ENCODE measurements around the gene PODNL1. TPM values are rescaled to one million over a fixed set of nuclear protein-coding genes. Genes with fewer than 3 reads are reported as not detected.

The PODNL1 gene
- total RNA-seq, 1 experiment from 2014 or later, result not detected

DNA sequence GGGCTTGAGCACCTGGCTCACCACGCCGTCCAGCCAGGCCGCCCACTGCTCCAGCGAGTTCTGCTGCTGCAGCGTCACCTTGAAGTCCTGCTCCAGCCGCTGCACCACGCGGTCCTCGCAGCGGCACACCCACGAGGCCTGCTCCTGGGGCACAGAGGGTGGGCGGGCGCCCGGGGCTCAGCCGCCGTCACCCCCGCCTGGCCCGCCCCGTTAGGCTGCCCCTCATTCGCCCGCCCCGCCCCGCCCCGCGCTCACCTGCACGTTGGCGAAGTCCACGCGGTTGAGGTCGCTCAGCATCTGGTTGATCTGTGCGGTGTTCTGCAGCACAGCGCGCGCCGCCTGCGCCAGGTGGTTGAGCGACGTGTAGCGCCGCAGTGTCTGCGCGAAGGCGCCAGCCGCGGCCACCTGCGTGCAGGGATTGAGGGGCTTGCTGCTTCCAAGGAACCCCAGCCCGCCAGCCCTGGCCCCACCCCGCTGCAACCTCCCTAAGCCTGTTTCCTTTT, 25.4 kb upstream of the PODNL1 start:
- no peaks in the 10 kb centered on the region for H3K27me3 ChIP-seq
- H3K36me3 ChIP-seq, result peaks cover 25% of the 10 kb centered on the region
- H3K4me3 ChIP-seq, result no peak overlapping the region
- DNase-seq, result no peak
- no peaks in the 10 kb centered on the region for H3K9me3 ChIP-seq

DNA sequence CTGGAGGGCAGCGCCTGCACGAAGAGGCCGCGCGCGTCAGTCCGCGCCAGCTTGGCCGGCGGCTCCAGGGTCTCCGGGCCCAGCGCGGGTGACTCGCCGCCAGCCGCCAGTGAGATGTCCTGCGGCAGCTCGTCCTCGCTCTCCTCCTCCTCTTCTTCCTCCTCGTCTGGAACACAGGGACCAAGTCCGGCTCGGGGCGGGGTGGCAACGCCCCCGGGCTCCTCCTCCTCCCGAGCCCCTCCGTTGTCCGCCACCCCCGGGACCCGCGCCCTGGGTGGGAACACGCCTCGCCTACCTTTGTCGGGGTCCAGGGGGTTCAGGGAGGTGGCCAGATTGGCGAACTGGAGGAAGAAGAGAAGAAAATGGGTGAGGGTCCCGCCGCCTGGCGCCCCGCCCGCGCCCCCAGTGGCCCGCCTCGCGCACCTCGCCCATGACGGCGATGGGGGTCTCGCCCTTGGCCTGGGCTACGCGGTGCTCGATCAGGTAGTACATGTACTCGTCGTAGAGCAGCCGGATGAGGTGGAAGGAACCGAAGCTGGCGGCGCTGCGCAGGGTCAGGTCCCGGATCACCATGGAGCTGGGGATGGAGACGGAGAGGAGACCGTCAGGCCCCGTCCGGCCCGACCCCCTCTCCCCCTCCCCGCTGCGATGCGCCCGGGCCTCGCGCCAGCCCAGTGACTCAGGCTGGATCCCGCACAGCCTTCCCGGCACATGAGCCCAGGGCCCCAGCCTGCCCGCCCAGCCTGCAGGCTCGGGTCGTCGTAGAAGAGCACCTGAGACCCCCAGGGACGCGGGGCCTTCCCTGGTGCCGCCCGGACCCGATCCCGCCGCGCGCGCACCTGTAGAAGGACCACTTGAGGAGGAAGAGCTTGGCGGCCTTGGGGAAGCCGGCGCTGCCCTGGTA, 24.7 kb upstream of the PODNL1 start:
- peak; percentile 53 for DNase-seq
- no peaks in the 10 kb centered on the region for H3K27me3 ChIP-seq
- H3K36me3 ChIP-seq, result peaks cover 25% of the 10 kb centered on the region
- H3K4me3 ChIP-seq, result no peak overlapping the region
- no peaks in the 10 kb centered on the region for H3K9me3 ChIP-seq

DNA sequence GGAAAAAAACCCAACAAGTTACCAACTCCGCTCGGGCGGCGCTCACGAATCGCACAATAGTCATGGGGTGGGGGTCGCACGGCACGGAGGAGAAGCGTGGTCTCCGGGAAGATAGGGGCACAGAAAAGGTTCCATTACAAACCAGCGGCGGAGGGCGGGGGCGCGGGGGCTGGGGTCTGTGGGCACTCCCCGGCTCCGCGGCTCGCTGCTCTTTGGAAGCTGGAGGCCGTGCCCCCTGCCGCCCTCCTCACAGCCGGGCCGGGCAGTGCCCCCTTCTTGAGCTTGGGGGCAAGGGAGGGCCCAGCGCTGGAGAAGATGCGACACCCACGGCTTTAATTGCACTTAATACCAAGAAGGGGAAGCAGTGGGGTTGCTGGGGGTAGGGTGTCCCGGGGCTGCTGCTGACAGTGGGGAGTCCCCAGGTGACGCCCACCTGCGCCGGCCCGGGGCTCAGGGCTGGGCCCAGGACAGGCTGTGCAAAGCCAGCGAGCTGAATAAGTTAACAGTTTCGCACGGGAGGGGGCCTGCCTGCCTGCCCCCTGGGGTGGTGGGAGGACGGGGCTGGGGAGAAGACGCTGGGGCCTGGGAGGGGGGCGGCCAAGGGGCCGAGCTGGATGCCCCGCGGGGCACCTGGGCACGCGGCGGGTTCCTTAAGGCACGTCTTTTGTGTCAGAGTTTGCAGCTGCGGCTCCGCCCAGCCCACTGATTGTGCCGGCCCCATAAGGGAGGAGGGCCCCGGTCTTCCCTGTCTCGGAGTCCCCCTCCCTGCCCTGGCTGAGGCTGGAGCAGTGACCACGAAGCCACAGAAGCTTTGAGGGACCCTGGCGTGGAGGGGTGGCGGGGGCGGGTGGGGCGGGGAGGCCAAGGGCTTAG, 23.8 kb upstream of the PODNL1 start:
- Histone ChIP-seq H3K27me3 (no peaks in the 10 kb centered on the region), H3K36me3 (peaks cover 27% of the 10 kb centered on the region), H3K9me3 (no peaks in the 10 kb centered on the region), H3K4me3 (no peak overlapping the region)
- DNase-seq, result no peak

DNA sequence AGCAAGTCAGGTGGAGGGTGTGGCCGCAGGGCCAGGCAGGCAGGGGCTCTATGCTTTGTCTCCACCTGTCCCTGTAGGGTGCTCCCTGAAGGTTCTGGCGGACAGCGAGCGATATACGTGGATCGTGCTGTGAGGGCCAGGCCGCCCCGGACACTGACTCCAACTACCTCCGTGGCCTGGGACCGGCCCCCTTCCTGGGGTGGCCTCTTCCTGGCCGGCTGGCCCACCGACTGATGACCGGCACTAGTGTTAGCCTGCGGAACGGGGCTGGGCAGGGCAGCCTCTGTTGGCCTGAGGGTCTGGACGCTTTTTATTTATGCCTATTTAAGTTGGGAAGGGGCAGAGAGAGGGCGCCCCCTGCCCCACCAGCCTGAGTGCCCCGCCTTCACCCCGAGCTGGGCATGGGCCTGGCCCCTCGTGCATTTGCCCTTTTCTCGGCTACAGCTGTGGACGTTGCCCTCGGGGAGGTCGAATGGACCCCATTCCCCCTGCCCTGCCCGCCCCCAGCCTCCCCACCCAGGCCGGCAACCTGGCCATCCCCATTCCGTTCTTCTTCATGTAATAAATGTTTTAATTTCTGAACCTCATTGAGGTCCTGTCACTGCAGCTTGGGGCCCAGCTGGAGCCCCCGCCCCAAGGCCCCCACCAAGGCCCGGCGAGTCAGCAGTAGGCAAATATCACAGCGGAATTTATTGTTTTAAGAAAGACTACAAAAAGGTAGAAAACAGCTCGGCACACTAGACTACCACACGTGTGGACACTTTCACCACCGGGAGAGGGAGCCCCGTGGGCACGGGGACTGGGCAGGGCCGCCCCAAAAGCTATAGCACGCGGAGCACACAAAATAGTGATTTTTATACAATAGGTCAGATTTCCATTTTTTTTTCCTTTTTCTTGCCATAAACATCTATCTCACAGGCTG, 22.9 kb upstream of the PODNL1 start:
- peaks cover 33% of the 10 kb centered on the region for H3K36me3 ChIP-seq
- H3K4me3 ChIP-seq, result no peak overlapping the region
- no peaks in the 10 kb centered on the region for H3K9me3 ChIP-seq
- H3K27me3 ChIP-seq, result no peaks in the 10 kb centered on the region
- DNase-seq, result no peak

DNA sequence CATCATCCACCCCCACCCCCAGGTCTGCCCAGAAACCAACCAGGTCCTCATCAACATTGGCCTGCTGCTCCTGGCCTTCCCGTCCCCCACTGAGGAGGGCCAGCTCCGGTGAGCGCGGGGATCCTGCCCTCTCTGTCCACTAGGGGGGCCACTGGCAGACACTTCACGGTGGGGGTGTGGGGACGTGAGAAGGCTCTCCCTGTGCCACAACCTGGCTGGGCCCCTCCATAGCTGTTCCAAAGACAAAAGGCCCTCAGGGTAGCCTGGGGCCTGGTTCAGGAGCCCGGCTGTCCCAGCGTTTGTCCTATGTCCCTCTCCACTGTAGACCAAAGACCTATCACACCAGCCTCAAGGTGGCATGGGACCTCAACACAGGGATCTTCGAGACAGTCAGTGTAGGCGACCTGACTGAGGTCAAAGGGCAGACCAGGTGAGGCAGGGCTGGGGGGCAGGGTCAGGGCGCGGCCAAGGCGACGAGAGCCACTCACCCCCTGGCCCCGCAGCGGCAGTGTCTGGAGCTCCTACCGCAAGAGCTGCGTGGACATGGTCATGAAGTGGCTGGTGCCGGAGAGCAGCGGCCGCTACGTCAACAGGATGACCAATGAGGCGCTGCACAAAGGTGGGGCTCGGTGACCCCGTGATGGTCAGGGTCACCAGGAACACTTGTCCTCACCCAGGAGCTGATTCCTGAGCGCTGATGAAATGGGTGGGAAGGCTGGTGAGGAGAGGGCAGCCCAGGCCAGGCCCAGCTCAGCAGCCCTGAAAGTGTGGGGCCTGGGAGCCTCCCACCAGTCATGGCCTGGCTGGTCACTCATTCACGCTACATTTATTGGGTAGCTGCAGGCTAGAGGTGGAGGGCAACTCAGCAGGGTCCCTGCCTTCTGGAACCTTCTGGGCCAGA, 22.0 kb upstream of the PODNL1 start:
- peak; percentile 26 for DNase-seq
- no peaks in the 10 kb centered on the region for H3K27me3 ChIP-seq

DNA sequence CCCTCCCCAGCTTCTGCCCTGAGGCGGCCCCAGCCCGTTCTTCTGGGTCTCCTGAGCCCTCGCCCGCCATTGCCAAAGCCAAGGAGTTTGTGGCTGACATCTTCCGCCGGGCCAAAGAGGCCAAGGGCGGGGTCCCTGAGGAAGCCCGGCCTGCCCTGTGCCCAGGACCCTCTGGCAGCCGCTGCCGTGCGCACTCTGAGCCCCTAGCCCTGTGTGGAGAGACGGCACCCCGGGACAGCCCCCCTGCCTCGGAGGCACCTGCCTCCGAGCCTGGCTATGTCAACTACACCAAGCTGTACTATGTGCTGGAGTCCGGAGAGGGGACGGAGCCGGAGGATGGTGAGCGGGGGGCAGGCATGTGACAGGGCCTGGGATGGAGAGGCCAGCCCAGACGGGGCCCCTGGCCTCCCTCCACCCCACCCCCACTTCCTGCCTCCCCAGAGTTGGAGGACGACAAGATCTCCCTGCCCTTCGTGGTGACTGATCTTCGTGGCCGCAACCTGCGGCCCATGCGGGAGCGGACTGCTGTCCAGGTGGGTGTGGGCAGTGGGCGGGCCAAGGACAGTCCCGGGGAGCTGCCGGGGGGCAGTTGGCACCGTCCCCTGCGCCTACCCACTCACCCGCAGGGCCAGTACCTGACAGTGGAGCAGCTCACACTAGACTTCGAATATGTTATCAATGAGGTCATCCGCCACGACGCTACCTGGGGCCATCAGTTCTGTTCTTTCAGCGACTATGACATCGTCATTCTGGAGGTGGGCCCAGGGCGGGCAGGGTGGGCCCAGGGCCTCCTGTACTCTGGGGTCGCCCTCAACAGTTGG, 21.1 kb upstream of the PODNL1 start:
- Histone ChIP-seq H3K9me3 (no peaks in the 10 kb centered on the region), H3K4me3 (no peak overlapping the region), H3K36me3 (peaks cover 47% of the 10 kb centered on the region), H3K27me3 (no peaks in the 10 kb centered on the region)
- DNase-seq, result no peak

More for the DNA sequence above, 22.0 kb upstream of the PODNL1 start:
- H3K9me3 ChIP-seq, result no peaks in the 10 kb centered on the region
- peaks cover 41% of the 10 kb centered on the region for H3K36me3 ChIP-seq
- H3K4me3 ChIP-seq, result no peak overlapping the region

DNA sequence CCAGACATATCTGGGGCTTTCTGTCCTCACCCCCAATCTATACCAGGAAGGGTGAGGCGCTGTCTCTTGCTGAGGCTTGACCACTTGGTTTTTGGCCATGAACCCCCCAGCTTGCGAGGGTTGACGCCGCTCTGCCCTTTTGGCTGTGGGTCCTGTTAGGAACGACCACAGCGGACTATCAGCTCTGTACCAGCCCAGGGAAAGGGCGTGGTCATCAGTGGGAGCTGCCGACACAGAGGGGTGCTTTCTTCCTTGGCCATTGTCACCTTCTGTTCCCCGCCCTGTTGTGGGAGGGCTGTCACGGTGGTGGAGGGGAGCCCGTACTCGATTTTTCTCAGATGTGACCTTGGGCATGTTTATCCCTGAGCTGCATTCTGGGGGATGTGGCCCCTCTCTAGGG, 19.8 kb upstream of the PODNL1 start:
- no peaks in the 10 kb centered on the region for H3K9me3 ChIP-seq
- no peak for DNase-seq
- H3K36me3 ChIP-seq, result peaks cover 53% of the 10 kb centered on the region
- H3K27me3 ChIP-seq, result no peaks in the 10 kb centered on the region
- H3K4me3 ChIP-seq, result no peak overlapping the region

DNA sequence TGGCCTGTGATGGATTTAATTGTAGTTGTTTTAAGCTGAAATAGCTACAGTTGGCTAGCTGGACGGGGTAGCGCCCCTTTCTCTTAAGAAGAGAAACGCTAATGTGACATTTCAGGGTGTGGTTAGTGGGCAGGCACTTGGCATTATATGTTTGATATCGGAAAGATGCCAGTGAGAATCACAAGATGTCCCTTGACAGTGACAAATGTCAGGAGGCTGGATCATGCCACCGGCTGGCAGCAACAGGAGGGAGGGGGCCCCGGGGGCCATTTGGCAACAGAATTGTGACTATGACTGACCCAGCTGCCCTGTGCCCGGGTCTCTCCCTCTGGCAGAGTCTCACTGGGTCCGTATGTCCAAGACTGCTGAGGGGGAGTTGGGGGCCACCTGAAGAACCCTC, 18.8 kb upstream of the PODNL1 start:
- no peak for DNase-seq
- no peak overlapping the region for H3K4me3 ChIP-seq
- no peaks in the 10 kb centered on the region for H3K27me3 ChIP-seq
- H3K36me3 ChIP-seq, result peaks cover 53% of the 10 kb centered on the region
- no peaks in the 10 kb centered on the region for H3K9me3 ChIP-seq

DNA sequence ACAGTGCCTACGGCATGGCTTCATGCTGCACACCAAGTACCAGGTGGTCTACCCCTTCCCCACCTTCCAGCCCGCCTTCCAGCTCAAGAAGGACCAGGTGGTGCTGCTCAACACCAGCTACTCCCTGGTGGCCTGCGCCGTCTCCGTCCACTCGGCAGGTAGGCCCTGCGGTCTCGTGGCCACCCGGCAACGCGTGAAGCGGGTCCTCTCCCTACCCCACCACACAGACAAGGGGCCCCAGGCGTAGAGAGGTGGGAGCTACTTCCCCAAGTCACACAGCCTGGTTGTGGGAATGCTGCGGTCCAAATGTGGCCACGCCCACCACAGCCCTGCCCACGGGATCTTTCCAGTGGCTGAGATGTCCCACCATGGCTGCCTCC, 18.1 kb upstream of the PODNL1 start:
- DNase-seq, result no peak
- Histone ChIP-seq H3K27me3 (no peaks in the 10 kb centered on the region), H3K36me3 (peaks cover 53% of the 10 kb centered on the region), H3K4me3 (no peak overlapping the region), H3K9me3 (no peaks in the 10 kb centered on the region)

DNA sequence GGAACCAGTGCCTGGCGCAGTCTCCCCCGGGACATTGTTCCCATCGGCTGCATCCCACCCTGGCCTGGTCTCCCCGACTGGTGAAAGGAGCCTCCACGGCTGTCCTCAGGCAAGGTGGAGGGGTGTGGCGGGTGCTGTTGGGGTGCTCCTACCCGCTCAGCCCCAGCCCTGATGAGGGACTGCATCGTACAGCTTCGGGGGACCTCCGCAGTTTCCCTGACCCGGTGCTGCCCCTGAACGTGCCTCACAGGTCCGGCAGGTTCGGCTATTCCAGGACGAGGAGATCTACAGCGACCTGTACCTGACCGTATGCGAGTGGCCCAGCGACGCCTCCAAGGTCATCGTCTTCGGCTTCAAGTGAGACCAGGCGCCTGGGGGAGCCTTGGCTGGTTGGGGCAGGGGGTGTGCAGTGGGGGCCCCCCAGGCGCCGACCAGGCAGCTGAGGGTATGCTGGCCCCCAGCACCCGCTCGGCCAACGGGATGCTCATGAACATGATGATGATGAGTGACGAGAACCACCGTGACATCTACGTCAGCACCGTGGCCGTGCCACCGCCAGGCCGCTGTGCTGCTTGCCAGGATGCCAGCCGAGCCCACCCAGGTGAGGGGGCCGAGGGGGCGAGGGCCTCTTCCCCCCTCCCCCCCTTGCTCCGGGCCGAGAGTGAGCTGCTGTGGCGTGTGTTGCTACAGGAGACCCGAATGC, 17.6 kb upstream of the PODNL1 start:
- DNase-seq, result no peak
- H3K27me3 ChIP-seq, result no peaks in the 10 kb centered on the region
- no peaks in the 10 kb centered on the region for H3K9me3 ChIP-seq
- H3K4me3 ChIP-seq, result no peak overlapping the region
- H3K36me3 ChIP-seq, result peaks cover 53% of the 10 kb centered on the region

DNA sequence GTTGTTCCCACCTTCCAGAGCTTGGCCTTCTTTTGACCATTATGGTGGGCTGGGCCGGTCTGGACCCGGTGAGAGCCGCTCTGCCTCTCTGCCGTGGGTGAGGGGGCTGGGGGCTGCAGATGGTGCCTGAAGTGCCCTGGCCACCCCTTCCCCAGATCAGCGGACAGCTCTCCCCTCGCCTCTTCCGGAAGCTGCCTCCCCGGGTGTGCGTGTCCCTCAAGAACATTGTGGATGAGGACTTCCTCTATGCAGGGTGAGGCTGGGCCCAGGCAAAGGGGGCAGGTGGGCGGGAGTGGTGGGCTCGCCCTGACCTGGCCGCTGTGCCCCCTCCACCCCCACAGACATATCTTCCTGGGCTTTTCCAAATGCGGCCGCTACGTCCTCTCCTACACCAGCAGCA, 16.0 kb upstream of the PODNL1 start:
- H3K9me3 ChIP-seq, result no peaks in the 10 kb centered on the region
- H3K36me3 ChIP-seq, result peaks cover 43% of the 10 kb centered on the region
- DNase-seq, result no peak
- H3K27me3 ChIP-seq, result no peaks in the 10 kb centered on the region
- no peak overlapping the region for H3K4me3 ChIP-seq

DNA sequence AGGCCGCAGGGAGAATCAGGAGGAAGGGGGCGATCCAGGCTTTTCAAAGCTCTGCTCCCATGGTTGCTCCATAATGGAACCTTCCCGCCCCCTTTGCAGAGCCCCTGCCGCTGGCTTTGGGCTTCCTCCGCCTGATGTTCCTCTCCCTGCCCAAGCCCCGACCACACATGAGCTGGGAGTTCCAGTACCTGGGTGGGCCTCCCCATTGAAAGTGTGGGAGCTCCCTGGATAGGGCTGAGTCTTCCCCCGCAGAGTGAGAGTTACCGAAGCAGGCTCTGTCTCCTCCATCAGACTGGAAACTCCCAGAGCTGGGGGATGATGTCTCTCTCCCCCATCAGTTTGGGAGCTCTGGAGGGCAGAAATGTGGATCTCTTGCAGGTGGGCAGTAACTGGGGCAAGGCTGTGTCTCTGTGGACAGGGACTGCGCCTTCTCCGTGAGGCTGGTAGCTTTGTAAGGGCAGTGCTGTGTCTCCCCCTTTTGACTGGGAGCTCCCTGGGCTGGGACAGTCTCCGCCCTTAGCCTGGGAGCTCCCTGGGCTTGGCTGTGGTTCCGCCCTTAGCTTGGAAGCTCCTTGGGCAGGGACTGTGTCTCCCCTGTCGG, 14.8 kb upstream of the PODNL1 start:
- no peaks in the 10 kb centered on the region for H3K9me3 ChIP-seq
- no peaks in the 10 kb centered on the region for H3K27me3 ChIP-seq
- peaks cover 43% of the 10 kb centered on the region for H3K36me3 ChIP-seq
- peak overlapping the region; percentile 92 for H3K4me3 ChIP-seq
- DNase-seq, result peak; percentile 61

DNA sequence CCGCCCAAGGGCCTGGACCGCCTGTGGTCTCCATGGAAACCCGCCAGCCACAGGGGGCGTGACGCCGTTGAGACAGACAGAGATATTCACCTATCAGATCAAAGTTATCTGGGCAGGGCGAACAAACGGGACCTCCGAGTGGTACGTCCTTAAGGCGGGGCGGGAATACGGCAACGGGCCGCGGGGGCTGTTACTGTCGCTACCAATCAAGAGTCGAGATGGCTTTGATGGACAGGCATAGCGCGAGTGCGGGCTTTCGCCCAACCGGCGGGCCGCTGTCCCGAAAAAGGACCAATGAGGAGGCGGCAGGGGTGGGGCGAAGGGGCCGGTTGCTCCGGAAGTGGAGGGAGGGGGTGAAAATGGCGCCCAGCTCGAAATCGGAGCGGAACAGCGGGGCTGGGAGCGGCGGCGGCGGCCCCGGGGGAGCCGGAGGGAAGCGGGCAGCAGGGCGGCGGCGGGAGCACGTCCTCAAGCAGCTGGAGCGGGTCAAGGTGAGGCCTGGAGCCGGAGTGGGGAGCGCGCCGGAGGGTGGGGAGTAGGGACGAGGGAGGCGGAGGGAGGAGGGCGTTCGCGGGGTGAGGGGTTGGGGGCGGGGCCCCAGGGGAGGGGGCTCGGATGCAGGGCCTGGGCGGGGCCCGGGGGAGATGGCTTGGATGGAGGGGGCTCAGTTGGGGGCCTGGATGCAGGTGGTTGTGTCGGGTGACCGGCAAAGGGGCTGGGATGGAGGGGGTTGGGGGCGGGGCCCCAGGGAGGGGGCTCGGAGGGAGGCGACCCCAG, 14.1 kb upstream of the PODNL1 start, which contains the start of gene DCAF15:
TSS of gene DCAF15 (plus strand) at position 356 of the 777 bp plus-strand sequence. CDS start at position 360, 4 bp downstream.
- no peaks in the 10 kb centered on the region for H3K27me3 ChIP-seq
- peak within 1 kb of the TSS; percentile 92 for H3K4me3 ChIP-seq
- peak; percentile 99 for DNase-seq
- H3K36me3 ChIP-seq, result peaks cover 38% of the 10 kb centered on the region
- H3K9me3 ChIP-seq, result no peaks in the 10 kb centered on the region

All from MG63 (cell line).